HG03175 (cell line): ENCODE results near the gene RELL2.
"Not testable (repeated sequence)": the region's sequence is repeated elsewhere in the genome, so short reads cannot be mapped to it uniquely, and the experiment has no call there.

Experiments used
- ATAC-seq: cut with Tn5 transposase; IDR thresholded peaks from one replicate; pipeline ENCODE4 v1.9.1; 2021; ENCODE audit warnings: mild to moderate bottlenecking, moderate library complexity; ENCODE audit not compliant: unreplicated experiment

Gene RELL2, protein sequence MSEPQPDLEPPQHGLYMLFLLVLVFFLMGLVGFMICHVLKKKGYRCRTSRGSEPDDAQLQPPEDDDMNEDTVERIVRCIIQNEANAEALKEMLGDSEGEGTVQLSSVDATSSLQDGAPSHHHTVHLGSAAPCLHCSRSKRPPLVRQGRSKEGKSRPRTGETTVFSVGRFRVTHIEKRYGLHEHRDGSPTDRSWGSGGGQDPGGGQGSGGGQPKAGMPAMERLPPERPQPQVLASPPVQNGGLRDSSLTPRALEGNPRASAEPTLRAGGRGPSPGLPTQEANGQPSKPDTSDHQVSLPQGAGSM

DNA sequence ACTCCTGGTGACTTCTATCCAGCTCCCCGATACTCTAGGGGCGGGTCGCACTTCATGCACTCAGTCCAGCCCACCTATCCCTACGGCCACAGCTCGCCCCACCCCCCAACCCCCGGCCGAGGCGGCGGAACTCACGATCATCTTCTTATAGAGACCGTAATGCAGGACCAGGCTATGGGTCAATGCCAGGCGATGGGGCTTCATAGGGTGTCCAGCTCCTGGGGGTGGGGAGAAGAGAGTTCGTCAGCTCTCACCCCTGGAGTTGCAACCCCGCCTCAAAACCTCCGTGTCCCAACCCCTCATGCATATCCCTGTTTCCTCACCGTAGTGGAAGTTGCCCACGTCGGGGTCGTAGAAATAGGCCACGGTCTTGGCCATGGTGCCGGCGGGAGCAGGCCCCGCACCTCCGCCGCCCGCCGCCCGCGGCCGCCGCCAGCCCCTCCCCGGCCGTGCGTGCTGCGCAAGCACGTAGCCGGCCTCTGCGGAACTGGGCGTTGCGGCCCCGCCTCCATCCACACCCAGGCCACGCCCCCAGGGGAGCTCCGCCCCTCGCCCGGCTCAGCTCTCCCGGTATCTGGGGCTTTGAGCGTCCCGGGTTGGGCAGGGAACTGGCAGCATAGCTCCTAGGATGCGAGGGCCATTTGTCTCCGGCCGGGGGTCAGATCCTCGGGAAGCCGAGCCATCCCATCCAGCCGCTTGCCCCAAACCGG lies at the start of gene RELL2, which contains the start of gene HDAC3:
TSS of gene RELL2 (plus strand) at position 585 of the 710 bp plus-strand sequence. CDS start 1,229 bp downstream, outside the sequence.
TSS of gene HDAC3 (minus strand) at position 437 of the 710 bp plus-strand sequence. CDS start at position 378, 59 bp downstream.
- peak; percentile 79 for ATAC-seq

DNA sequence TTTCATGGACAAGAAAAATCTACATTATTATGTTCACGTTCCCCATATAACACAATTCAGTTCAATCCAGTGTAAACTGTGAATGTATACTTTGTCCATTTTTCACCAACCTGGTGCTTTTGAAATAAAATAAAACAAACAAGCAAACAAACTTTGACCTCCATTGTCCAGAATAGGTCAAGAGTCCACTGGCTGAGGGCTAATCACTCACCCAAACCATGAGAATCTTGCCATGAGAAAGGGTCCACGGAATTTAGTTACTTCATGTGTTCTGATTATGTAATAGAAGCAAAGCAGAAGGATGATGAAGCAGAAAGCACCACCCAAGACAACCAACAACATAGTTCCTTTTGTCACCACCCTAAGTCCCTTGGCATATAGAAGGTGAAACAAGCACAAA lies 46.7 kb upstream of the RELL2 start:
- ATAC-seq: no peak

DNA sequence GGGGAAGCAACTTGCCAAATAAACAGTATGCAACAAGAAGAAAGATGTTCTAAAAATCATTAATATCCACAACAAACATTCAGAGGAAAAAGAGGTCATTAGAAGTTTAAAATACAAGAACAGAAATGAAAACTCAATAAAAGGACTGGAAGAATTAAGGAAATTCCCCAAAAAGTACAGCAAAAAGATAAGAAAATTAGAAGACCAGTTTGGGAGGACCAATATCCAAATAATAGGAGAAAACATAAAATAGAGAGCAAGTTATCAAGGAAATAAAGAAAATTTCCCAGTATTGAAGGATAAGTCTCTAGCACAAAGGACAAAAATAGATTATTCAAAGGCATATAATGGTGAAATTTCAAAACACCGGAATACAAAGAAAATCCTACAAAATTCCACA lies 39.9 kb upstream of the RELL2 start:
- no peak for ATAC-seq

DNA sequence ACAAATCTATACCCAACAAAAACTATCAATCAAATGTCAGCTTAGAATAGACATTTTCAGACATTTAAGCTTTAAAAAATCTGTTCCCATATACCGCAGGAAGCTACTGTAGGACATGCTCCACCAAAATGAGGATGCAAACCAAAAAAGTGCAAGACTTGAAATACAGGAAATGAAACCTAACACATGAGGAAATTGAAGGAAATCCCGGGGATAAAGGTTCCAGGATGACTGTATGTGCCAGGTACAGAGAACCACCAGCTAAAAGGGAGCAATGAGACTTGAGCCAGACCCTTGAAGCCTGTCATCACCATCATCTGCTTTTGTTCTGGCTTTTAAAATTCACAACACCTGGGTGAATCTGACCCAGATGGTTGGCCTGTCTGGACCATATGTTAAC lies 39.4 kb upstream of the RELL2 start:
- no peak for ATAC-seq

DNA sequence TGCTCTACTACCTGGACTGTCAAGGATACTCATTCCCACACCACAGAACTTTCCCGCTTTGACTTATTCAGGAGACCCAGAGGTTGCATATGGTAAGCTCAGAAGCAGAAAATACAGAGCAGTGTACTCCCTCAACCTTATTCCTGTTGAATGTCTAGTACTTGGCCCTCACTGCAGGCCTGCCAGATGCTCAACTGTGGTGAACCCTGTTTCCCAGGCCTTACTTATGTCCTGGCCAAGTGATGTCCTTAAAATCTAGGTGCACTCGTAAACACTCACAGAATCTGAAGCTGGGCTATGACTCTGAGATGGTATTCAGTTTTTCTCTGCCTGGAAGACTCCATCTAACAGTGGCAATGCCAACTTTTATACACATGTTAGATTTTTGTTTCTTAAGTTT lies 39.0 kb upstream of the RELL2 start:
- no peak for ATAC-seq

DNA sequence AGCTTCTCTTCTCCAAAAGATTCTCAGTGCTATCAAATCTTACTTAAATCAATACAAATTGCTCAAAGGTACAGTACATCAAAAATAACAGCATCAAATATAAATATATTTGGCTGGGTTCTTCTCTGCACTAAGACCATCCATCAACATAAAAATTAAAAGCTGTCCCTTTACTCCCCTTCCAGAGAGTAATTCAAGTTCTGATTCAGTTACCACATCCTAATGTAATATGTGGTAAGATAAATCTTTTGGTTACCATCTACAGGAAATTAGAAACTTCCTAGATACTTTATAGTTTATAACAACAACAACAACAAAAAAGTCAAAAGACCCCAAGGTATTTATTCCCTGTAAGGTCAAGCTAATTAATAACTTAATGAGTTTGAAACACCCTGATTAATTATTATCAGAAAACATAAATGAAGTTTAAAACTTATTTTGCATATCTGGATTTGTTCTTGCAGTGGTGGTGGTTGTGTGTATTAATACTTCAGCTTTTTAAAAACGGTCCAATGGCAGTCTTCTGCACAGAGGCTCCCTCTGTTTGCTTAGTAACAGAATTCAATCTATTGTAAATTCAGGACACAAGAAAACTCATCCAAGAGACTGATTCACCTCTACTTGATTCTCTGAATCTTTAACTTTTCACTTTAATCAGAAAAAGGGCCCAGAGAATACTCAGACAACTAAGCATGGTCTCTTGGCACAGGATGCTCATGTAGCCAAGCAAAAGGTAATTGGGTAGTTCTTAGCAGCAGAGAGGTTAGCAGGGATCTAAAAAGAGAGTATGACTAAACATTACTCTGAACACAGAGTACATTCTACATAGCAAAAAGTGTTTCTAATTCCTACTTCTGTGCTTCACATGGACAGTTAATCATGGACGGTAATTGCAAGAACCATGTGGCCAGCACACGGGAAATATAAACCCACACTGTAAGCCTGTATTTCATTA lies 38.1 kb upstream of the RELL2 start:
- ATAC-seq: no peak

DNA sequence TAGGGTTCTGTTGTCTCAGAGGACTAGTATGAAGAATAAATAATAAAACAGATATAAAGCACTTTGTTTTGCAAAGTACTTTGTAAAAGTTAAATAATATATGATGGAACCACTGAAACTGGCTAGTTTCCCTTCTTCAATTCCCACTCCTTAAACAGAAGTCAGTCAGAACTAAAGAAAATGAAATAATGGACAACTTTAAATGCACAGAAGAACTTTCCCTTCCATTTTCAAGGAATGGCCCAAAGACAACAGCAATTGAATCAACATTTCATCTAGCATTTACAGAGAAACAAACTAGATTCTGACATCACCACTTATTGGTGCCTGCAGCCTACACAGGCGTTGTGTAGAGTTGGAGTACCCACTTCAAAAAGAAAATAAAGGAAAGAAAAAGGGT lies 34.2 kb upstream of the RELL2 start:
- ATAC-seq: no peak

DNA sequence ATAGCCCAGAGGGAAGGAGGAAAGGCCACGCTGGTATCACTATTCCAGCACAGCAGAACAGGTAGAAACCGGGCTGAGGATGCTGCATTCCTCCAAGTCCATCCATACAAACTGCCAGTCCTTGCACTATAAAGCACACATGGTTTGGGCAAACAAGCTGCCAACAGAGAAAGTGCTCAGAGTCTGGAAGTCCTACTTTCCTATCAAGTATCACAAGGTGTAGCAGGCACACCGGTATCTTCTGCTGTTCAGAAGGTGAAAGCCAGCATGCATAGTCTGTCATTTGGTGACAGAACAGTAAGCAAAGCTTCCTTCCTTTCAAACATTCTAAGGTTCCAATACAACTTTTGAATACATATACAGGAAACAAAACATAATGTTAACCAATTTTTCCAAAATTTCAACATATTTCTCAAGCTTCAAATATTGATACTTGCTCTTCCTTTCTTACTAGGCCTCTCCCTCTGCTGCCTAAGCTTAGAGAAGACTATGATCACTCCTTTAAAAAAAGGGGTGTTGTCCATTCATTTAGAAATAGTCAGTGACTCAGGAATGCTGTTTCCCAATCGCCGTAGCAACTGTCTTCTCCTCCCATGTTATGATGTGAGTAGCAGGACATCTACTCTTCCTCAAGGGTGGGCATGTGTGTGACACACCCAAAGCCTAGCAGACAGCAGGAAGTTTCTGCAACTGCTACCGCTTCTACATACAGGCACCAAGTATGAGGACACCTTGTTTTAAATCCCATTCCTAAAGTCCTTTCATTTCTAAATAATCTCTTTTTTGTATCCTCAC lies 32.7 kb upstream of the RELL2 start:
- ATAC-seq: no peak

DNA sequence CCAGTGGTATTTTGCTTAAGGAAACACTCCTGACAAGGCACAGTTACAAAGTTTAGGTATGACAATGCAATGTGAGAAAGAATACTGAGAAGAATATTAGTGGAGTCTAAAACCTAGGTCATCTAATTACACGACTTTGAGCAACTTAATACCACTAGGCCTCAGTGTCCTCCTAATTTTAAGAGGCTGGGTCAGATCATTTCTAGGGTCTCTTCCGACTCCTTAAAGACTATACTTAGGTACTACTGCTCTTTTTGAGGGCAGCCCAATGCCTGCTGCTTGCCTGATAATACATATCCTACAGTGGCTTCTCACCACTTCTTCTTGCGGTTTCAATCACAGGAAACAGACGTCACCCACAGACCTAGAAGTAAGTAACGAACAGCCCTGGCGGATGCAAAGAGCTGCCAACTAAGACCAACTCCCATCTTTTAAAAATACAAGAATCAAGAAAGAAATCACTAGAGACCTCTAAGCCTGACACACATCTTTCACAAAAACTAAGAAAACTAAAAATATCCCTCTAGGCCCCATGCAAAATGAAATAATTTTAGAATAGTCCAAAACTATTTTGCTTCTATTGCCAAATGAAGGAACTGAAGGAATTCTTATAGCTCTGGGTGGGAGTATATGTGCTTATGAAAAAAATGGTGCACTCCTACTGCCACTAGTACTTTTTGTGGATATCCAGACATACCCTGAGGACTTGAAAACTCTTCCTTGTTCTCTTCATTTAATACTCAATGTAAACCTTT lies 31.1 kb upstream of the RELL2 start:
- peak; percentile 100 for ATAC-seq

DNA sequence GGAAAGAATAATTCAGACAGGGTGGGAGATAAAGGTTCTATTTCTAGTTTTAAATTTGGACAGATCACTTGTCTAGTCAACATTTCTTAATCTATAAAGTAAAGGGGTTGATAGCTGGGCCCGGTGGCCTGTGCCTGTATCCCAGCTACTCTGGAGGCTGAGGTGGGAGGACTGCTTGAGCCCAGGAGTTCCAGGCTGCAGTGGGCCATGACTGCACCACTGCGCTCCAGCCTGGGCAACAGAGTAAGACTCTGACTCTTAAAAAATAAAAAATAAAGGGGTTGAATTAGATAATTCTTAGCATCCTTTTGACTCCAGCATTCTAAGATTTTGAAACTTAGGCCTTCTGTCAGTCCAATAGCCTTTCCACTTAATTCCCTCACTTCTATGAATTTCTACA lies 28.8 kb upstream of the RELL2 start:
- no peak for ATAC-seq

DNA sequence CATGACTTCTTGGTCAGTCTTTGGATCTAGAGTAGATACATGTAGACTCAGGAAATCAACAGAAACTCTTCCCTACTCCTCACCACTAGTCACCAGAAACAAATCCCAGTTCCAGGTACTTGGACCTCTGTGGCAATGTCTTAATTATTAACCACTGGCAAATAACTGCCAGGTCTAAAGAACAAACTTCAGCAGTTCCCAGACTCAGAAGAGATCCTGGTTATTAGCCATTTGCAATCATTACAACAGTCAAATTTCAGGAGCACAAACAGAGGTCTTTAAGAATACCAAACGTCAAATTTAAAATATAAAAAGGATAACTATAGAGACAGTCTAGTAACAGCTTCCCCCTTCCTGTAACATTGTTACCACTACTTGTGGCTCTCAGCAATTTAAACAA lies 28.2 kb upstream of the RELL2 start:
- ATAC-seq: no peak

DNA sequence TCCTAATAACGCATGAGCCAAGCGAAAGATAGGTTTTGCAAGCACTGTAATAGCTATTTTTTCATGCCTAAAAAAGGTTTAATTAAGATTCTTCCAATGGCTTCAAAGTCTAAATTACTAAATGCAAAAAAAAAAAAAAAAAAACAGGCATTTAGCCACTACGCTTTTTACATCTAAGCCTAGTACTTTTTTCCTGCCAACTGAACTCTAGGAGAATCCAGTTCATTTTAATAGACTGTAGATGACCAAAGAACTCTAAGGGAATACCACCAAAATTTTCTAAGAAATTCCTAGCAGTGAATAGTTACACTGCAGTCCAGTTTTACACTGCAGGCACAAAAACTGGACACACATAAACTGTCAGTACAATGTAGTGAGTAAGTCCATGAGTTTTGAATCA lies 27.8 kb upstream of the RELL2 start:
- ATAC-seq: no peak

DNA sequence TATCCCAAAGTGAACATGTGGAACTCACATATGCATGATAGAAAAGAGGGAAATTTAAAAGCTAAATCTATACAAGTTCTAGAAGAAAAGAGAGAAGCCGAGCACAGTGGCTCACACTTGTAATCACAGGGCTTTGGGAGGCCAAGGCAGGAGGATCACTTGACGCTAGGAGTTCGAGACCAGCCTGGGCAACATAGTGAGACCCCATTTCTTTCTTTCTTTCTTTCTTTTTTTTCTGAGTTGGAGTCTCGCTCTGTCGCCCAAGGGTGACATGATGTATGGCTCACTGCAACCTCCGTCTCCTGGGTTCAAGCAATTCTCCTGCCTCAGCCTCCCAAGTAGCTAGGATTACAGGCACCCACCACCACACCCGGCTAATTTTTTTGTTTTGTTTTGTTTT lies 26.9 kb upstream of the RELL2 start:
- ATAC-seq: not testable (repeated sequence)

DNA sequence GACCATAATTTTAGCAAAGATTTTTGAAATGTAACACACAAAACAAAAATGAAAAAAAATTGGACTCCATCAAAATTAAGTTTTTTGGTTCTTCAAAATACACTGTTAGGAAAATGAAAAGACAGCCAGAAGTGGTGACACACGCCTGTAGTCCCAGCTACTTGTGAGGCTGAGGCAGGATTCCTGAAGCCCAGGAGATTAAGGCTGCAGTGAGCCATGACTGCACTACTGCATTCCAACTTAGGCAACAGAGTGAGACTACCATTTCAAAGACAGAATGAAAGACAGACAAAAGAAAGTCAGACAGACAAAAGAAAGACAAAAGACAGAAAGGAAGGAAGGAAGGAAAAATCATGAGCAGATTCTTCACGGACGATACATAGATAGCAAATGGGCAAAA lies 25.5 kb upstream of the RELL2 start:
- ATAC-seq: no peak

DNA sequence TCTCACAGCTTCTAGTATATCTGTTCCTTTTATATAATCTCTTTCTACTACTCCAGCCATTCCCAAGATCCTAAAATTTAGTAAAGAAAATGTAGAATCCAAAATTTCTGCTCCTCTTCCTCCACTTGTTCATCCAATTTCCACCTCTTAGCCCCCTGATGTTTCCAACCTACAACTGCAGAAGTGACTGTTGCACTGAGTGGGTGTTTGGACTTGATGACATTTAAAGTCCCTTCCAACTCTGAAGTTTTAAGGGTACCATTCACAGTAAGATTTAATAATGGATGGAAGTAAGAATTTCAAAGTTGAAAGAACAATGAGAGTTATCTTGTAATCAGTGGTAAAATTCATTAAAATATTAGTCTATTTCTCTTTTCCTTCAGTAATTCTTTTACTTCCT lies 23.5 kb upstream of the RELL2 start:
- ATAC-seq: no peak

DNA sequence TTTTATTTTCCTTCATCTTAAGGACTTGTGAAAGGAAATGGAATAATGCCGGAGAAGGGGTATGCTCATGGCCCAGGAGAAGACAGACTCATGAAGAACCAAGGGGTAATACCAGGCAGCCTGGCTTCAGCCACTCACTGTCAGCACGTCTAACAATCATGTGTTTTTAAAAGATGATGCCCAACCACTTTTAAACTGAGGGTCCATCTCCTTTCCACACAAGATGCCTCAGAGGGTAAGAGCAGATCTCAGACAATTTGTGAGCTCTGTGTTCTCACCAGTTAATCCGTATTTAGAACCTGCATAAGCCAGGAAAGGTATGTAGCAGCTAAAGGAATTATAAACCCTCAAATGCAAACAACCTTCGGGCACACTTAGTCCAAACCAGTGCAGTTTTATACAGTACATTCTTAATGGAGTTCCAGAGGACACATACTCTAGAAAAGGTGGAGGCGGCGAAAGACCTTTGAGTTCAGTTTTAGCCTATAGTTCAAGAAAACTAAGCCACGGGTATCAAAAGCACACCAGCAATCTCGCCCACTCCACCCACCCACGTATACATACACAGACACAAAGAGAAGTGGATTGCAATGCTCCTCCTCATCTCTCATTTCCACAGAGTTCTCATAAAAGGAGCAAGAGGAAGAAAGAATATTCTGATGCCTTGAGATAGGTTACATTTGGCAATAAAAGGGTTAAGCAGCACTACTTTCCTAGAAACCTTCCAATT lies 20.6 kb upstream of the RELL2 start:
- no peak for ATAC-seq

DNA sequence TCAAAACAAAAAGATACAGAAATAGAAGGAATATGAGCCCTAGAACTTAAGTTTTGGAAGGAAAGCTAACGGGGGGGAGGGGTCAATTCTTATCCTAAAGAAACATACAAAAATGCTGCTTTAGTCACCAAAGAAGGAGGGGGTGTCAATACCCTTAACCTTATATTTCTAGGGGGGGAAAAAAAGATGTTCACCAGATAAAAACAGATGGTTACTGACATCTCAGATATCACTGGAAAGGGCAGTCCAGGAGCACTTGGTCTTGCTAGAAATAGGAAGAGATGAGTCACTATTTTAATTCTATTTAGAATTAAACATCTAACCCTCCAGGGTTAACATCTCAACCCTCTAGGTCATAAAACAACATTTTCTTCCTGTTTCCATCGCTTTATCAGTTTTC lies 19.7 kb upstream of the RELL2 start:
- no peak for ATAC-seq

DNA sequence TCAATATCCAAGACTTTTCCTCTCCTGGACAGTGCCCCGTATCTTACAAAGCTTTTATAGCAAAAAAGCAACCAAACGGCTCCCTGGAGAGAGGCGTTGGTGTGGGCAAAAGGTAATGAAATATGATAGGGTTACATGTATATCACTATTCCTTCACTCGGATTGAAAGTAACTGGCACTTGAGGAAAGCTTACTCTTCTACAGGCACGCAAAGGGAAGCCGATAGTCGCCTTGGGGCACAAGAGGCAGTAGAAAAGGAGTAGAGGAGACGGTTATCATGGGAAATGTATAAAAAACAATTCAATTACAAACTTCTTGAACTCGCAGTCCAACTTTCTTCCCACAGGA lies 19.1 kb upstream of the RELL2 start:
- ATAC-seq: no peak
